GM13976 (cell line): ENCODE data around the gene SEC14L1.
A peak's percentile ranks its signal among the peaks of the same experiment; 100 is the strongest.
"Not testable (repeated sequence)": the region's sequence is repeated elsewhere in the genome, so short reads cannot be mapped to it uniquely, and the experiment has no call there.

Experiments
- DNase-seq: peaks from one replicate; pipeline ENCODE4 v3.0.0; 2012; ENCODE audit warnings: low spot score
- in situ Hi-C: fragments of 300-500 bp; cut with MboI; formaldehyde crosslinking; loops from one replicate; pipeline ENCODE4 v1.12.0; 2022; ENCODE audit warnings: low sequenced_read_pairs, mixed read lengths, inconsistent platforms; ENCODE audit not compliant: unreplicated experiment
- TF ChIP-seq, protein P1 (sequence below): IDR thresholded peaks from 2 replicates; pipeline ENCODE4 v1.5.1; 2012; ENCODE audit warnings: borderline replicate concordance, mild to moderate bottlenecking; ENCODE audit not compliant: insufficient read depth; ENCODE audit errors: extremely low read depth, missing control alignments, control extremely low read depth

The SEC14L1 gene

DNA sequence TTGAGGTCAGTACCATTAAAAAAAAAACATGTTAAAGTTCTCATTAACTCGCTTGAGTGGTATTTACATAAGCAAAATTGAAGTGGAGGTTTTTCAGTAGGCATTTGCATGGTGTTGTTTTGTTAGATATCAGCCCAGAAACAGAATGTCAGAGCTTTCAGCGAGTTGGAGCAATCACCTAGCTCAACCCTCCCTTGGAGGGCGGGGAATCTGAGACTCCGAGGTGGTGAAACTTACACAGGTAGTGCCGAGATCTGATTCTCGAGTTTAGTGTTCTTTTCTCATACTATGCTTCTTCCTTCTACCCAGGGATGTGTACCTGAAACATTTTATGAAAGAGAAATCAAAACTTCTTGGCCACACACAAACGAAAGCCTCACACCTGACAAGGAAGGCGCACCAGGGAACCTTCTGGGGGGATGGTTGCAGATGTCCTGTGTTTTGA is 6.6 kb downstream of the SEC14L1 start:
- in situ Hi-C loops: no loop called here
- DNase-seq: peak; percentile 52
- TF ChIP-seq, protein P1, sequence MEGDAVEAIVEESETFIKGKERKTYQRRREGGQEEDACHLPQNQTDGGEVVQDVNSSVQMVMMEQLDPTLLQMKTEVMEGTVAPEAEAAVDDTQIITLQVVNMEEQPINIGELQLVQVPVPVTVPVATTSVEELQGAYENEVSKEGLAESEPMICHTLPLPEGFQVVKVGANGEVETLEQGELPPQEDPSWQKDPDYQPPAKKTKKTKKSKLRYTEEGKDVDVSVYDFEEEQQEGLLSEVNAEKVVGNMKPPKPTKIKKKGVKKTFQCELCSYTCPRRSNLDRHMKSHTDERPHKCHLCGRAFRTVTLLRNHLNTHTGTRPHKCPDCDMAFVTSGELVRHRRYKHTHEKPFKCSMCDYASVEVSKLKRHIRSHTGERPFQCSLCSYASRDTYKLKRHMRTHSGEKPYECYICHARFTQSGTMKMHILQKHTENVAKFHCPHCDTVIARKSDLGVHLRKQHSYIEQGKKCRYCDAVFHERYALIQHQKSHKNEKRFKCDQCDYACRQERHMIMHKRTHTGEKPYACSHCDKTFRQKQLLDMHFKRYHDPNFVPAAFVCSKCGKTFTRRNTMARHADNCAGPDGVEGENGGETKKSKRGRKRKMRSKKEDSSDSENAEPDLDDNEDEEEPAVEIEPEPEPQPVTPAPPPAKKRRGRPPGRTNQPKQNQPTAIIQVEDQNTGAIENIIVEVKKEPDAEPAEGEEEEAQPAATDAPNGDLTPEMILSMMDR: no peak

DNA sequence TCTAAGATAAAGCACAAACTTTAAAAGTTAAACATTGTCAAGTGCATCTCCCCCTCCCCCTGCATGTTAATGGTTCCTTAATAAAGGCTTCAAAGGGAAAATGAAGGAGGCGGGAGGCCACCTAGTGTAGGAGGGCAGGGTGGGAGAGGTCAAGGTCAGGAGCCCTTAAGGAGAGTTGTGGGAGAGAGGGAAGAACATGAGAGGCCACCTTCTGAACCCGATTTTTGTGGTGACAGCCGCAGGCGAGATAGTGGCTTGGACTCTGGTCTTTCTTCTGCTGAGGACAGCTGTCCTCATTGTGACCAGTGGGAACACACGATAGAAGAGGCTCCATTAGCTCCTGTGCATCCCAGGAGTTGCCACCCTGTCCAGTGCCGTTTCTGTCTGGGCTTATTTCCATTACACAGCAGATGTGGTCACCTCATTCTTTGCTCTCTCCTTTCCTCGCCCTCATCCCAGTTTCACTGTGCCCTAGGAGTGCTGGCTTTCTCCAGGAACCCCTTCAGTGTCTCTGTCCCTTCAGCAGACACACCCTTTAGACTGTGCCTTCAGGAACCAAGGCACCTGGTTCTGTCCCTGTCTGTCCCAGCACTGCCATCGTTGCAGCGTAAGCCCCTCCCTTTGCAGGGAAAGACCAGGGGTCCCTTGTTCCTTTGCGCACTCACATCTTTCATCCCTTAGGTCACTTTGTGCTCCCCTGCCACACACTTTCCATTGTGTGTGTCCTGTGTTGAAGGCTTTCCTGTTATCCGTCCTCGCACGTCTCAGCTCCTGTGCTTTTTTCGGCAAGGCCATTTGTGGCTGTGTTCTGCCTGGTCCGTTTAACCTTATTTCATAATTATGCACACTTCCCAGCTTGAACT is 7.5 kb downstream of the SEC14L1 start:
- in situ Hi-C loops: no loop called here
- no peak for DNase-seq
- TF ChIP-seq, protein P1: no peak

DNA sequence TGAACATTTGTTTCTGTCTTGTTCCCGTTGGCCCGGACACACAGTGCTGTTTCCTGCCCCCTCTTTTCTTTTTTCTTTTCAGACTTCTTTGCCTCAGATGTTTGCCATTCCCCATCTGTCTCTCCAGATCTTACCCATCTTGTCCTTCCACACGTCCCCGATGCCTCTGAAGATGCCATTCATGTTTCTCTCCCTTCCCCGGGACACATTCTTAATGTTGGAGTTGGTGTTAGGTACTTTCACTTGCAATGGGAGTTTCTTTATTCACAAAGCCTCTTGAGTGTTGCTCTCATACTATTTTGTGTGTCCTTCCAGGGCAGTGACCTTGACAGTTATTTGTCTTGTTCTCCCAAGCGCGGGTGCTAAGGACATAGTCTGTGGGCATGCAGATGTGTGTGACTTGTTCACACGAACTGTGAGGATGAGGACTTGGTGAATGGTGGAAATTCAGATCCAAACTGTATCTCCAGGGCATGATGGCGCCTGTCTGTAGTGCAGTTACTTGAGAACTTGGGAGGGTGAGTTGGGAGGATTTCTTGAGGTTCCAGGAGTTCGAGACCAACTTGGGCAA is 8.3 kb downstream of the SEC14L1 start:
- no peak for DNase-seq
- TF ChIP-seq, protein P1: no peak
- in situ Hi-C loops: no loop called here

DNA sequence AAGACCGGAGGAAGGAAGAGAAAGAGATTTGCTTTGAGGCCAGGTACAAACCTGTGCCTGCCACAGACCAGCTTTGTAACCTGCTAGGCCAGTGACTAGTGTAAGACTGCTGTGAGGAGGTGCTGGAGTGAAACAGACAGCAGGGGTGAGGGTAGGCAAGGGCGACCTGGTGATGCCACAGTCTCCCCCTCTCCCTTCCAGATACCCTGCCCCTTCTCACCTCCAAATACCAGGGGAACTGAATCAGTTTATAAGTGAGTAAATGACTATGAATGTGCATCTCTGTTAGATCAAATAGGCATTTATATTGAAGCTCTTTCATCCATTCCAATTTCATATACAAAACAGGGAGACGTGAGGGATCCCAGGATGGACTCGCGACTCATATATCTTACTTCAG is 9.4 kb downstream of the SEC14L1 start:
- DNase-seq: no peak
- in situ Hi-C loops: no loop called here
- TF ChIP-seq, protein P1: no peak

DNA sequence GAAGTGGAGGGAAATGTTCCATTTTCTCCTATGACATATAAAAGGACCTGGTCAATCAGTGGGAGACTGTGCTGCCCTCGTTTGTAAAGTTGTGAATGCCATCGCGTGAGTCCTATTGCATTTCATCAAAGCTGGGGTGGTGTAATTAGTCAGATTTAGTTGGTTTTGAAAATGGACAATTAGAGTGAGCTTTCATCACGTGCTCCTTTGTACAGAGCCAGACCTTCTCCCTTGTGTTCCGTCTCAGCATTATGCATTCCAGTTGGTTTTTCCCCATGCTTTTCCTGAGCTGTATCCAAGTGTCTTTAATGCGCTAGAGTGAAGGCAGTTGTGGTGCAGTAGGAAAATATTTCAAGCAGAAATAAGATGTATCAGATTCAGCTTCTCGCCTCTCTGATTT is 10.4 kb downstream of the SEC14L1 start:
- in situ Hi-C loops: no loop called here
- no peak for DNase-seq

DNA sequence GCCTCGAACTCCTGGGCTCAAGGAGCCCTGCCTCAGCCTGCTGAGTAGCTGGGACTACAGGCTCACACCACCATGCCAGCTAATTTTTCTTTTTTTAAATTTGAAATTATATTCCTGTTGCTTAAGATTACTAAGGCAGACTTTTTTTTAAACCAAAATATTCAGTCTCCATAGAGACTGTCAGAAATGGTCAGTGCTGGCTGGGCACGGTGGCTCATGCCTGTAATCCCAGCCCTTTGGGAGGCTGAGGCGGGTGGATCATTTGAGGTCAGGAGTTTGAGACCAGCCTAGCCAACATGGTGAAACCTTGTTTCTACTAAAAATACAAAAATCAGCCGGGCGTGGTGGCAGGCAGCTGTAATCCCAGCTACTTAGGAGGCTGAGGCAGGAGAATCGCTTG is 11.3 kb downstream of the SEC14L1 start:
- in situ Hi-C loops, DNase-seq: not testable (repeated sequence)

More for the DNA sequence above, 10.4 kb downstream of the SEC14L1 start:
- TF ChIP-seq, protein P1: no peak

DNA sequence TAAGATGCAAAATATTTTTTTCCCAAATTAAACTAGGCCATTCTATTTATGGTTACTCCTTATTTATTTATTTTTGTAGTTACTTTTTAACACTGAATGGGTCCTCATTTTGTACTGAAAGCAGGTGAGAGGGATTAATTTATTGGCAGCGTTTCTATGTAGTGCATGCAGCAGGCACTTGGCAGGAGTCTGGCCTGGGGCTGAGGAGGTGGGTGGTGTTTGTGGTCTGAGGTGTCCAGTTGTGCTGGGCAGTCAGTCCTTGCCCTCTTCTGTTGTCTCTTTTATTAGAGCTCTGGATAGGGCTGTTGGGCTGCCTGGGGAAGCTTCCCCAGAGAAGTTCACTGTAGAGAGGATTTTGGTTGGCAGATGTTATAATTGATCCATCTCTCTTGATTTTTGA is 12.7 kb downstream of the SEC14L1 start:
- in situ Hi-C loops: no loop called here
- TF ChIP-seq, protein P1: no peak
- DNase-seq: no peak
